SK-N-SH treated with all-trans-retinoic acid at 6 μM for 48 hours (cell line): Measurements from ENCODE around the gene FCRL6.

Experiments
- ATAC-seq: fragments of 200-7000 bp; cut with Tn5 transposase; 3 replicates; pipeline ENCODE4 v1.9.1; 2020; ENCODE audit warnings: mild to moderate bottlenecking, moderate library complexity
- ARNTL ChIP-seq: fragments of 450-650 bp; formaldehyde crosslinking; IDR thresholded peaks from 2 replicates; pipeline ENCODE4 v1.5.0; 2020; ENCODE audit warnings: low read depth, mild to moderate bottlenecking, moderate library complexity, borderline replicate concordance
- BACH2 ChIP-seq: fragments of 250-450 bp; sonication (Bioruptor Pico); IDR thresholded peaks from 2 replicates; pipeline ENCODE4 v1.9.0; 2021; ENCODE audit warnings: mild to moderate bottlenecking, borderline replicate concordance
- CSDC2 ChIP-seq: fragments of 250-450 bp; sonication (Bioruptor Pico); IDR thresholded peaks from 2 replicates; pipeline ENCODE4 v1.5.0; 2020; ENCODE audit warnings: mild to moderate bottlenecking, moderate library complexity
- ESRRG ChIP-seq: fragments of 250-450 bp; sonication (Bioruptor Pico); IDR thresholded peaks from 2 replicates; pipeline ENCODE4 v1.6.1; 2021; ENCODE audit warnings: mild to moderate bottlenecking
- ISL1 ChIP-seq: fragments of 250-450 bp; sonication (Bioruptor Pico); IDR thresholded peaks from 2 replicates; pipeline ENCODE4 v2.1.2; 2022; ENCODE audit warnings: mild to moderate bottlenecking, moderate library complexity
- OSR1 ChIP-seq: fragments of 250-450 bp; sonication (Bioruptor Pico); IDR thresholded peaks from 2 replicates; pipeline ENCODE4 v1.8.0; 2022; ENCODE audit warnings: moderate library complexity, mild to moderate bottlenecking, inconsistent platforms
- PPARA ChIP-seq: fragments of 250-450 bp; sonication (Bioruptor Pico); IDR thresholded peaks from 2 replicates; pipeline ENCODE4 v1.5.0; 2020; ENCODE audit warnings: mild to moderate bottlenecking, borderline replicate concordance
- RARB ChIP-seq: fragments of 250-450 bp; sonication (Bioruptor Pico); IDR thresholded peaks from 2 replicates; pipeline ENCODE4 v1.8.0; 2021; ENCODE audit warnings: mild to moderate bottlenecking, moderate library complexity
- TCF4 ChIP-seq: fragments of 250-450 bp; sonication (Bioruptor Pico); IDR thresholded peaks from 2 replicates; pipeline ENCODE4 v1.8.0; 2021; ENCODE audit warnings: mild to moderate bottlenecking, moderate library complexity, borderline replicate concordance
- TOX ChIP-seq: fragments of 250-450 bp; sonication (Bioruptor Pico); IDR thresholded peaks from 2 replicates; pipeline ENCODE4 v1.8.0; 2021; ENCODE audit warnings: mild to moderate bottlenecking, moderate library complexity, borderline replicate concordance
- ZC3H10 ChIP-seq: fragments of 250-450 bp; sonication (Bioruptor Pico); IDR thresholded peaks from 2 replicates; pipeline ENCODE4 v1.5.1; 2021; ENCODE audit warnings: mild to moderate bottlenecking, moderate library complexity
- ZNF565 ChIP-seq: fragments of 450-650 bp; formaldehyde crosslinking; conservative IDR thresholded peaks from 2 replicates; pipeline ENCODE4 v1.5.0; 2020; ENCODE audit warnings: low read depth, mild to moderate bottlenecking, moderate library complexity
- ZNF70 ChIP-seq: fragments of 450-650 bp; formaldehyde crosslinking; IDR thresholded peaks from 2 replicates; pipeline ENCODE4 v1.5.0; 2020; ENCODE audit warnings: mild to moderate bottlenecking, moderate library complexity
- ZNF8 ChIP-seq: fragments of 450-650 bp; formaldehyde crosslinking; IDR thresholded peaks from 2 replicates; pipeline ENCODE4 v1.5.0; 2020; ENCODE audit warnings: mild to moderate bottlenecking, moderate library complexity
- TF ChIP-seq, protein P1 (sequence below): fragments of 250-450 bp; sonication (Bioruptor Pico); IDR thresholded peaks from 2 replicates; pipeline ENCODE4 v1.5.1; 2021; ENCODE audit warnings: mild to moderate bottlenecking, moderate library complexity
- TF ChIP-seq, protein P2 (sequence below): fragments of 250-450 bp; sonication (Bioruptor Pico); IDR thresholded peaks from 2 replicates; pipeline ENCODE4 v1.5.0; 2020; ENCODE audit warnings: mild to moderate bottlenecking, moderate library complexity
- TF ChIP-seq, protein P3 (sequence below): fragments of 250-450 bp; sonication (Bioruptor Pico); IDR thresholded peaks from 2 replicates; pipeline ENCODE4 v1.5.1; 2020; ENCODE audit warnings: low read depth, mild to moderate bottlenecking, moderate library complexity
- TF ChIP-seq, protein P4 (sequence below): fragments of 250-450 bp; sonication (Bioruptor Pico); IDR thresholded peaks from 2 replicates; pipeline ENCODE4 v1.8.0; 2021; ENCODE audit warnings: low read depth, mild to moderate bottlenecking, moderate library complexity, borderline replicate concordance
- TF ChIP-seq, protein P5 (sequence below): fragments of 250-450 bp; sonication (Bioruptor Pico); IDR thresholded peaks from 2 replicates; pipeline ENCODE4 v1.8.0; 2020; ENCODE audit warnings: mild to moderate bottlenecking, moderate library complexity, borderline replicate concordance

The FCRL6 gene

DNA sequence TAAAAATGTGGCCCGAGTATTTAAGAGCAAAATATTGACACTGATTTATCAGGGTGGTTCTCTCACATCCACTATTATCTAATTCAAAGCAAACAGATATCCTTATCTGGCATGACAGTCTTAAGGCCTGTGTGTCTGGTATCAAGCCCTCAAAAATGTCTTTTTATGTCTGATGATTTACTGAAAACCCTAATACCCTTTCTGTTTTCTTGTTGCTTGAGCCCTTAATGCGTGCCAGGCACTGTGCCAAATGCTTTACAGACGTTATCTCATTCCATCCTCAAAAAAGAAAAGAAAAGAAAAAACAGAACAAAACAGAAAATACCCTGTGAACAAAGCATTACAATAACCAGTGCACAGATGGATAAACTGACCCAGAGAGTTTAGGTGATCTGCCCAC lies 15.7 kb upstream of the FCRL6 start (continued):
- TF ChIP-seq ZNF8 (CRISPR knock-in tag) (no peak), CSDC2 (CRISPR knock-in tag) (no peak), ESRRG (CRISPR knock-in tag) (no peak), BACH2 (CRISPR knock-in tag) (no peak)
- TF ChIP-seq, protein P1, sequence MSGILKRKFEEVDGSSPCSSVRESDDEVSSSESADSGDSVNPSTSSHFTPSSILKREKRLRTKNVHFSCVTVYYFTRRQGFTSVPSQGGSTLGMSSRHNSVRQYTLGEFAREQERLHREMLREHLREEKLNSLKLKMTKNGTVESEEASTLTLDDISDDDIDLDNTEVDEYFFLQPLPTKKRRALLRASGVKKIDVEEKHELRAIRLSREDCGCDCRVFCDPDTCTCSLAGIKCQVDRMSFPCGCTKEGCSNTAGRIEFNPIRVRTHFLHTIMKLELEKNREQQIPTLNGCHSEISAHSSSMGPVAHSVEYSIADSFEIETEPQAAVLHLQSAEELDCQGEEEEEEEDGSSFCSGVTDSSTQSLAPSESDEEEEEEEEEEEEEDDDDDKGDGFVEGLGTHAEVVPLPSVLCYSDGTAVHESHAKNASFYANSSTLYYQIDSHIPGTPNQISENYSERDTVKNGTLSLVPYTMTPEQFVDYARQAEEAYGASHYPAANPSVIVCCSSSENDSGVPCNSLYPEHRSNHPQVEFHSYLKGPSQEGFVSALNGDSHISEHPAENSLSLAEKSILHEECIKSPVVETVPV (CRISPR knock-in tag), result peak; percentile 77; the same call in 1 of the 2 replicates
- TF ChIP-seq, all 23 proteins: peak for 4

DNA sequence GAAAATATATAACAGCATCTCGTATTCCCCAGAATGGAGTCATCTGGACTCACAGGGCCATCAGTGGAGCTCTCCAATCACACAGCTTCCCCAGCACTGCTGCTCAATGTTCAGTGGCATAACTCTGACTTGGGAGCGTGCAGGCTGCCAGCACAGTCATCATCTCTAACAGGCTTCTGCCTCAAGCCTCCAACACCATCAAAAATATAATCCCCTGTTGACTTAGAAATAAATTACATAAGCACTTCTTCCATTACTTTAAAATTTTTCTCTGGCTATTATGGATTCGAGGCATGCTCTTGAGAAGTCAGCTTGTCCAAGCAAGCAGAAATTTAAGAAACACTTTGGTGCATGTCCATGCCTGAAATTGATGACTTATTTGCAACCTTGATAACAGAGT lies 15.2 kb upstream of the FCRL6 start:
- peak; percentile 72 for ATAC-seq
- TF ChIP-seq, protein P2, sequence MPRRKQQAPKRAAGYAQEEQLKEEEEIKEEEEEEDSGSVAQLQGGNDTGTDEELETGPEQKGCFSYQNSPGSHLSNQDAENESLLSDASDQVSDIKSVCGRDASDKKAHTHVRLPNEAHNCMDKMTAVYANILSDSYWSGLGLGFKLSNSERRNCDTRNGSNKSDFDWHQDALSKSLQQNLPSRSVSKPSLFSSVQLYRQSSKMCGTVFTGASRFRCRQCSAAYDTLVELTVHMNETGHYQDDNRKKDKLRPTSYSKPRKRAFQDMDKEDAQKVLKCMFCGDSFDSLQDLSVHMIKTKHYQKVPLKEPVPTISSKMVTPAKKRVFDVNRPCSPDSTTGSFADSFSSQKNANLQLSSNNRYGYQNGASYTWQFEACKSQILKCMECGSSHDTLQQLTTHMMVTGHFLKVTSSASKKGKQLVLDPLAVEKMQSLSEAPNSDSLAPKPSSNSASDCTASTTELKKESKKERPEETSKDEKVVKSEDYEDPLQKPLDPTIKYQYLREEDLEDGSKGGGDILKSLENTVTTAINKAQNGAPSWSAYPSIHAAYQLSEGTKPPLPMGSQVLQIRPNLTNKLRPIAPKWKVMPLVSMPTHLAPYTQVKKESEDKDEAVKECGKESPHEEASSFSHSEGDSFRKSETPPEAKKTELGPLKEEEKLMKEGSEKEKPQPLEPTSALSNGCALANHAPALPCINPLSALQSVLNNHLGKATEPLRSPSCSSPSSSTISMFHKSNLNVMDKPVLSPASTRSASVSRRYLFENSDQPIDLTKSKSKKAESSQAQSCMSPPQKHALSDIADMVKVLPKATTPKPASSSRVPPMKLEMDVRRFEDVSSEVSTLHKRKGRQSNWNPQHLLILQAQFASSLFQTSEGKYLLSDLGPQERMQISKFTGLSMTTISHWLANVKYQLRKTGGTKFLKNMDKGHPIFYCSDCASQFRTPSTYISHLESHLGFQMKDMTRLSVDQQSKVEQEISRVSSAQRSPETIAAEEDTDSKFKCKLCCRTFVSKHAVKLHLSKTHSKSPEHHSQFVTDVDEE (CRISPR knock-in tag), result no peak
- TF ChIP-seq ISL1, result no peak
- TF ChIP-seq ZNF8 (CRISPR knock-in tag), result no peak
- TF ChIP-seq OSR1 (CRISPR knock-in tag), result no peak
- no peak for TF ChIP-seq TOX (CRISPR knock-in tag)
- no peak for TF ChIP-seq ZNF70
- TF ChIP-seq ZC3H10 (CRISPR knock-in tag), result no peak
- TF ChIP-seq PPARA (CRISPR knock-in tag), result no peak
- TF ChIP-seq, protein P3, sequence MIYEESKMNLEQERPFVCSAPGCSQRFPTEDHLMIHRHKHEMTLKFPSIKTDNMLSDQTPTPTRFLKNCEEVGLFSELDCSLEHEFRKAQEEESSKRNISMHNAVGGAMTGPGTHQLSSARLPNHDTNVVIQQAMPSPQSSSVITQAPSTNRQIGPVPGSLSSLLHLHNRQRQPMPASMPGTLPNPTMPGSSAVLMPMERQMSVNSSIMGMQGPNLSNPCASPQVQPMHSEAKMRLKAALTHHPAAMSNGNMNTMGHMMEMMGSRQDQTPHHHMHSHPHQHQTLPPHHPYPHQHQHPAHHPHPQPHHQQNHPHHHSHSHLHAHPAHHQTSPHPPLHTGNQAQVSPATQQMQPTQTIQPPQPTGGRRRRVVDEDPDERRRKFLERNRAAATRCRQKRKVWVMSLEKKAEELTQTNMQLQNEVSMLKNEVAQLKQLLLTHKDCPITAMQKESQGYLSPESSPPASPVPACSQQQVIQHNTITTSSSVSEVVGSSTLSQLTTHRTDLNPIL (CRISPR knock-in tag), result no peak
- TF ChIP-seq, protein P4, sequence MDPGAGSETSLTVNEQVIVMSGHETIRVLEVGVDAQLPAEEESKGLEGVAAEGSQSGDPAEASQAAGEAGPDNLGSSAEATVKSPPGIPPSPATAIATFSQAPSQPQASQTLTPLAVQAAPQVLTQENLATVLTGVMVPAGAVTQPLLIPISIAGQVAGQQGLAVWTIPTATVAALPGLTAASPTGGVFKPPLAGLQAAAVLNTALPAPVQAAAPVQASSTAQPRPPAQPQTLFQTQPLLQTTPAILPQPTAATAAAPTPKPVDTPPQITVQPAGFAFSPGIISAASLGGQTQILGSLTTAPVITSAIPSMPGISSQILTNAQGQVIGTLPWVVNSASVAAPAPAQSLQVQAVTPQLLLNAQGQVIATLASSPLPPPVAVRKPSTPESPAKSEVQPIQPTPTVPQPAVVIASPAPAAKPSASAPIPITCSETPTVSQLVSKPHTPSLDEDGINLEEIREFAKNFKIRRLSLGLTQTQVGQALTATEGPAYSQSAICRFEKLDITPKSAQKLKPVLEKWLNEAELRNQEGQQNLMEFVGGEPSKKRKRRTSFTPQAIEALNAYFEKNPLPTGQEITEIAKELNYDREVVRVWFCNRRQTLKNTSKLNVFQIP (CRISPR knock-in tag), result no peak
- TF ChIP-seq ZNF565, result no peak
- TF ChIP-seq, protein P5, sequence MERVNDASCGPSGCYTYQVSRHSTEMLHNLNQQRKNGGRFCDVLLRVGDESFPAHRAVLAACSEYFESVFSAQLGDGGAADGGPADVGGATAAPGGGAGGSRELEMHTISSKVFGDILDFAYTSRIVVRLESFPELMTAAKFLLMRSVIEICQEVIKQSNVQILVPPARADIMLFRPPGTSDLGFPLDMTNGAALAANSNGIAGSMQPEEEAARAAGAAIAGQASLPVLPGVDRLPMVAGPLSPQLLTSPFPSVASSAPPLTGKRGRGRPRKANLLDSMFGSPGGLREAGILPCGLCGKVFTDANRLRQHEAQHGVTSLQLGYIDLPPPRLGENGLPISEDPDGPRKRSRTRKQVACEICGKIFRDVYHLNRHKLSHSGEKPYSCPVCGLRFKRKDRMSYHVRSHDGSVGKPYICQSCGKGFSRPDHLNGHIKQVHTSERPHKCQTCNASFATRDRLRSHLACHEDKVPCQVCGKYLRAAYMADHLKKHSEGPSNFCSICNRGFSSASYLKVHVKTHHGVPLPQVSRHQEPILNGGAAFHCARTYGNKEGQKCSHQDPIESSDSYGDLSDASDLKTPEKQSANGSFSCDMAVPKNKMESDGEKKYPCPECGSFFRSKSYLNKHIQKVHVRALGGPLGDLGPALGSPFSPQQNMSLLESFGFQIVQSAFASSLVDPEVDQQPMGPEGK (CRISPR knock-in tag), result no peak
- no peak for TF ChIP-seq TCF4 (CRISPR knock-in tag)
- TF ChIP-seq, protein P1 (CRISPR knock-in tag), result no peak
- no peak for TF ChIP-seq RARB (CRISPR knock-in tag)
- TF ChIP-seq, all 23 proteins: peak for 0

DNA sequence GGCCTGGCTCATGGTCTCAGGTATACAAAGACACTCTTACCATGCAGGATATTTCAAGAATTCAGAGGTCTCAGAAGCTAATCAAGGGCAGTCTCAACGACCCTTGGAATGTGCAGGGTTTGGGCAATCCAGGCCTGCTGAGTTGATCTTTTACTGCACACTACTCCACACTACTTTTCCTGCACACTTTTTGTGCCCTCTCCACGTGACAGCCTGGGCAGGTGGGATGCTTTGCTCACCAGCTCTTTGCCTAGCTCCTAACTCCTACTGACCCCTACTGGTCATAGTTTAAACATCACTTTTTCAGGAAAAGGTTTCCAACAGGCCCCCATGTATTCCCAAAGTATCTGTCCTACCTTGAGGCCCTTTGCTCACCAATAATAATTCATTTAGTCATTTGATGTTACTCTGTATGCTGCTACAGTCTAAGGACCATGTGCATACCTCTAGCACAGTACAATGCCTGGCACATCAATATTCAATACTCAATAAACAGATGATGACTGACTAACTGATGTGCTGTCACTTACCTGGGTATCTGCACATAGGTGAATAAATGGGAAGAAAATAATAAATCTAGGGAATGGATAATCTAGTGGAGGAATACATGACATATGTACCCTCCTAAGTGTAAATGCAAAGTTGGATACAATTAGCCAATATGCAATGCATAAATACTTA lies 11.8 kb upstream of the FCRL6 start:
- TF ChIP-seq, protein P5 (CRISPR knock-in tag), result no peak
- no peak for TF ChIP-seq ARNTL (CRISPR knock-in tag)
- no peak for TF ChIP-seq ZNF565
- no peak for TF ChIP-seq ISL1
- TF ChIP-seq TOX (CRISPR knock-in tag), result no peak
- TF ChIP-seq TCF4 (CRISPR knock-in tag), result no peak
- TF ChIP-seq, protein P3 (CRISPR knock-in tag), result no peak
- no peak for TF ChIP-seq RARB (CRISPR knock-in tag)
- no peak for TF ChIP-seq CSDC2 (CRISPR knock-in tag)
- peak; percentile 69 for ATAC-seq
